H9 (cell line): ENCODE results near the gene SLC43A1. TPM values are rescaled to one million over a fixed set of nuclear protein-coding genes. Genes with fewer than 3 reads are reported as not detected.

Experiments used
- DNase-seq: peaks from one replicate; pipeline ENCODE4 v3.0.0-alpha.2; 2017
- H2AFZ ChIP-seq: one replicate; pipeline ENCODE4 v1.6.1; 2013; ENCODE audit warnings: mild to moderate bottlenecking, low read length, control low read depth, moderate library complexity
- H2AK5ac ChIP-seq: 2 replicates; pipeline ENCODE4 v1.6.1; 2013; ENCODE audit warnings: low read length, control low read depth, mixed read lengths; ENCODE audit not compliant: insufficient read length
- H2BK120ac ChIP-seq: one replicate; pipeline ENCODE4 v1.6.1; 2013; ENCODE audit warnings: low read depth, mild to moderate bottlenecking, low read length, control low read depth, inconsistent platforms; ENCODE audit not compliant: poor library complexity, severe bottlenecking
- H2BK12ac ChIP-seq: 2 replicates; pipeline ENCODE4 v1.6.1; 2013; ENCODE audit warnings: low read length, control low read depth, mixed read lengths, low read depth; ENCODE audit not compliant: insufficient read length
- H2BK15ac ChIP-seq: 2 replicates; pipeline ENCODE4 v1.6.1; 2013; ENCODE audit warnings: low read depth, low read length, control low read depth
- H2BK20ac ChIP-seq: one replicate; pipeline ENCODE4 v1.6.1; 2013; ENCODE audit warnings: low read depth, mild to moderate bottlenecking, low read length, control low read depth, inconsistent platforms; ENCODE audit not compliant: poor library complexity, severe bottlenecking
- H2BK5ac ChIP-seq: 2 replicates; pipeline ENCODE4 v1.6.1; 2013; ENCODE audit warnings: low read length, control low read depth, mixed read lengths; ENCODE audit not compliant: insufficient read length
- H3K14ac ChIP-seq: 2 replicates; pipeline ENCODE4 v1.6.1; 2013; ENCODE audit warnings: low read length, control low read depth; ENCODE audit not compliant: insufficient read depth
- H3K18ac ChIP-seq: 2 replicates; pipeline ENCODE4 v1.6.1; 2013; ENCODE audit warnings: low read depth, mild to moderate bottlenecking, mixed read lengths, low read length, control low read depth; ENCODE audit not compliant: insufficient read length
- H3K23ac ChIP-seq: 2 replicates; pipeline ENCODE4 v1.6.1; 2013; ENCODE audit warnings: low read length, control low read depth, mixed read lengths, low read depth; ENCODE audit not compliant: insufficient read length
- H3K23me2 ChIP-seq: 2 replicates; pipeline ENCODE4 v1.6.1; 2013; ENCODE audit warnings: low read depth, mild to moderate bottlenecking, mixed read lengths, low read length, control low read depth; ENCODE audit not compliant: insufficient read length, poor library complexity, severe bottlenecking
- H3K27ac ChIP-seq: 2 replicates; pipeline ENCODE4 v1.5.1; 2013; ENCODE audit warnings: low read length, control low read depth, mixed read lengths, low read depth; ENCODE audit not compliant: insufficient read length
- H3K27me3 ChIP-seq: 2 replicates; pipeline ENCODE4 v1.6.1; 2013; ENCODE audit warnings: low read length, control low read depth, inconsistent platforms; ENCODE audit not compliant: insufficient read depth
- H3K4ac ChIP-seq: 2 replicates; pipeline ENCODE4 v1.6.1; 2013; ENCODE audit warnings: low read depth, mild to moderate bottlenecking, control low read depth, inconsistent platforms, low read length, moderate library complexity
- H3K4me1 ChIP-seq: 2 replicates; pipeline ENCODE4 v1.6.1; 2013; ENCODE audit warnings: low read length, control low read depth, inconsistent platforms; ENCODE audit not compliant: insufficient read depth
- H3K4me2 ChIP-seq: 2 replicates; pipeline ENCODE4 v1.6.1; 2013; ENCODE audit warnings: low read length, control low read depth, mixed read lengths; ENCODE audit not compliant: insufficient read length, insufficient read depth
- H3K56ac ChIP-seq: 2 replicates; pipeline ENCODE4 v1.6.1; 2013; ENCODE audit warnings: low read depth, mild to moderate bottlenecking, mixed read lengths, low read length, control low read depth; ENCODE audit not compliant: insufficient read length
- H3K79me1 ChIP-seq: 2 replicates; pipeline ENCODE4 v1.6.1; 2013; ENCODE audit warnings: low read depth, mild to moderate bottlenecking, moderate library complexity, low read length, control low read depth, inconsistent platforms; ENCODE audit not compliant: insufficient read depth, poor library complexity, severe bottlenecking
- H3K79me2 ChIP-seq: 2 replicates; pipeline ENCODE4 v1.6.1; 2013; ENCODE audit warnings: low read length, control low read depth, inconsistent platforms; ENCODE audit not compliant: insufficient read depth
- H3K9ac ChIP-seq: 2 replicates; pipeline ENCODE4 v1.6.1; 2013; ENCODE audit warnings: low read length, control low read depth, mixed read lengths; ENCODE audit not compliant: insufficient read length; ENCODE audit errors: extremely low read depth
- H3K9me3 ChIP-seq: one replicate; pipeline ENCODE4 v1.6.1; 2013; ENCODE audit warnings: low read depth, low read length, inconsistent platforms; ENCODE audit not compliant: control insufficient read depth
- H3T11ph ChIP-seq: one replicate; pipeline ENCODE4 v1.6.1; 2013; ENCODE audit warnings: mild to moderate bottlenecking, low read length, control low read depth, inconsistent platforms
- H4K20me1 ChIP-seq: one replicate; pipeline ENCODE4 v1.6.1; 2013; ENCODE audit not compliant: control insufficient read depth, insufficient read length, insufficient read depth
- H4K5ac ChIP-seq: 2 replicates; pipeline ENCODE4 v1.6.1; 2013; ENCODE audit warnings: low read depth, mild to moderate bottlenecking, mixed read lengths, low read length, control low read depth; ENCODE audit not compliant: insufficient read length
- H4K8ac ChIP-seq: replicated peaks from 2 replicates; pipeline ENCODE4 v1.6.1; 2013; ENCODE audit warnings: low read length, control low read depth, mixed read lengths, low read depth; ENCODE audit not compliant: insufficient read length
- H4K91ac ChIP-seq: 2 replicates; pipeline ENCODE4 v1.6.1; 2013; ENCODE audit warnings: low read depth, mild to moderate bottlenecking, moderate library complexity, mixed read lengths, low read length, control low read depth; ENCODE audit not compliant: insufficient read length
- H3K27ac Mint-ChIP-seq, 3 experiments: 2 replicates in 2 of 3; 3 replicates in 1 of 3; pipeline ENCODE4 v1.8.0; 2020 to 2021; ENCODE audit warnings: mixed read lengths in 3 of 3, mild to moderate bottlenecking in 1 of 3, moderate library complexity in 1 of 3
- H3K27me3 Mint-ChIP-seq: 2 replicates; pipeline ENCODE4 v1.8.0; 2021; ENCODE audit warnings: low read depth, mild to moderate bottlenecking, moderate library complexity, mixed read lengths
- H3K36me3 Mint-ChIP-seq, 3 experiments: 2 replicates in 2 of 3; 3 replicates in 1 of 3; pipeline ENCODE4 v1.8.0; 2020 to 2021; ENCODE audit warnings: low read depth in 3 of 3, mixed read lengths in 3 of 3; ENCODE audit not compliant: insufficient read depth in 1 of 3
- H3K4me1 Mint-ChIP-seq, 2 experiments: 2 replicates each; pipeline ENCODE4 v1.8.0; 2020; ENCODE audit warnings: mixed read lengths in 2 of 2
- H3K4me3 Mint-ChIP-seq, 2 experiments: 2 replicates in 1 of 2; 3 replicates in 1 of 2; pipeline ENCODE4 v1.8.0; 2020 to 2021; ENCODE audit warnings: mild to moderate bottlenecking in 2 of 2, mixed read lengths in 2 of 2, moderate library complexity in 1 of 2
- H3K9me3 Mint-ChIP-seq, 2 experiments: 2 replicates in 1 of 2; 3 replicates in 1 of 2; pipeline ENCODE4 v1.8.0; 2020; ENCODE audit warnings: mild to moderate bottlenecking in 2 of 2, mixed read lengths in 2 of 2, moderate library complexity in 1 of 2
- CTCF ChIP-seq: fragments of 200-600 bp; sonication (generic); conservative IDR thresholded peaks from 3 replicates; pipeline ENCODE4 v1.8.0; 2021; ENCODE audit warnings: antibody characterized with exemption, mild to moderate bottlenecking
- WGBS: extraction: QIAGEN DNeasy Blood & Tissue Kit; methylation state at CpG from one replicate; pipeline ENCODE4 v1.1.7; 2013; ENCODE audit warnings: missing lambda C conversion rate, low lambda C conversion rate, mixed read lengths; ENCODE audit not compliant: insufficient read length; ENCODE audit errors: extremely low coverage; 5-methylcytosine and 5-hydroxymethylcytosine counted together
- total RNA-seq: library from RNA; stranded (reverse); gene quantifications from 2 replicates; pipeline ENCODE4 v1.2.1, GENCODE V29; 2021

SLC43A1 gene
- total RNA-seq, 1 experiment from 2014 or later, result 17.0 TPM

- WGBS, result no CpG with 5 or more reads among the region's 35 CpGs
- Histone ChIP-seq H3T11ph (no peak overlapping the region), H3K9ac (peak overlapping the region; percentile 1), H3K56ac (no peak overlapping the region), H3K27me3 (no peaks in the 10 kb centered on the region), H3K18ac (no peak overlapping the region), H2BK5ac (no peak overlapping the region), H2BK12ac (no peak overlapping the region), H3K9me3 (no peaks in the 10 kb centered on the region), H4K5ac (no peak overlapping the region), H3K23ac (no peak overlapping the region), H4K20me1 (no peaks in the 10 kb centered on the region), H4K8ac (no peak overlapping the region), H3K79me2 (no peaks in the 10 kb centered on the region), H3K4ac (no peak overlapping the region), H2AFZ (no peak overlapping the region), H2AK5ac (no peak overlapping the region), H2BK15ac (no peak overlapping the region), H3K14ac (no peak overlapping the region), H3K4me1 (peaks cover 2% of the 10 kb centered on the region), H2BK20ac (no peak overlapping the region), H3K79me1 (no peaks in the 10 kb centered on the region), H3K27ac (no peak overlapping the region), H3K23me2 (peaks cover 16% of the 10 kb centered on the region), H2BK120ac (no peak overlapping the region), H3K4me2 (peak overlapping the region; percentile 63), H4K91ac (no peak overlapping the region)
- peaks cover 10 to 13% of the 10 kb centered on the region in 2 experiments; a peak in 2 of 4 replicates for H3K4me1 Mint-ChIP-seq
- DNase-seq, result peak; percentile 57
- H3K27me3 Mint-ChIP-seq, result peaks cover 51% of the 10 kb centered on the region
- H3K27ac Mint-ChIP-seq, result no peak overlapping the region; a peak in 1 of 7 replicates
- peak overlapping the region; percentile 90 to 98 for H3K4me3 Mint-ChIP-seq
- no peak for TF ChIP-seq CTCF
- peaks cover 0 to 4% (median 0%) of the 10 kb centered on the region in 3 experiments; a peak in 4 of 7 replicates for H3K36me3 Mint-ChIP-seq
- 0 out of 5 replicates have a peak, but pooled peaks cover 0 to 3% of the 10 kb centered on the region in 2 experiments for H3K9me3 Mint-ChIP-seq
Measured at GRCh38 chr11:57513911-57514537, 1.5 kb downstream of the SLC43A1 start.
